ENCODE measurements around the gene CCL7.
"Not testable (repeated sequence)": the region's sequence is repeated elsewhere in the genome, so short reads cannot be mapped to it uniquely, and the experiment has no call there.

Gene CCL7

DNA sequence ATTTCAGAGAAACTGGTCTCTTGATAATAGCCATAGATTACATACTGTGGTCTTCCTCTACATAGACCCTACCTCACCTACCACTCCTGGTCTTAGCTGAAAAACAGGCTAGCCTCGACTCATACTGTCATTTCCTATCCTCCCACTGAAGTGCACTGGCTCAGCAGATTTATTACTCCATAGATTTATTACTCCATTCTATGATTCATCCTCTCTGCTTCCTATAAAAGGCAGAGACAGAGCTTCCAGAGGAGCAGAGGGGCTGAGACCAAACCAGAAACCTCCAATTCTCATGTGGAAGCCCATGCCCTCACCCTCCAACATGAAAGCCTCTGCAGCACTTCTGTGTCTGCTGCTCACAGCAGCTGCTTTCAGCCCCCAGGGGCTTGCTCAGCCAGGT, at the start of gene CCL7:
Gene CCL7, plus strand, starts transcription at position 253 of the 400 bp plus-strand sequence. Its CDS starts 70 bp downstream, at position 323.
- DNase-seq, result no peak

DNA sequence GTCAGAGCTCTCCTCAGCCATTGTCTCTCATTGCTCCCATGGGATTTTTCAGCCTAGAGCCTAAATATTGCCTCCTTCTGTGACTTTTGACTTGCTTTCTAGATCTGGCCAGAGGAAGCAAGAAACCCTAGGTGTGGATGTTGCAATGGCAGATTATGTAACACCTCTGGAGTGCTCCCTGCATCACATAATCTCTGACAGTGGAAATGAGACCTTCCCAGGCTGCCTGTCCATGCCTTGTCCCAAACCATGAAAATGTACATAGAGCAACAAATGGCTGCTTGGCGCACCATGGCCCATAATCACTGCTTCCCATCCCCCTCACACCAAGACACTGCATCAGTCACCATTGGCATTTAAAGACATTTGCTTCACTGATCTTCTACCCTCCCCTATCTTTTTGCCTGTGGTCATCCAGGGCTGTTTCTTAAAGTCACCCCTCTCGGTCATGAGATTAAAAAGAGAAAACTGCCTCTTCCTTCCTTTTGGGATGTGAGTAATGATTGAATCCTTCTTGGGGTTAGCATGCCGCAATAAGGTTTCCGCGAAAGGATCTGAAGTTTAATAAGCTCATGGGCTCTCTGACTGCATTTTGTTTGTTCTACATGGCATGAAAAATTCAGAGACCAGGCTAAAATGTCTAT, 49.1 kb upstream of the CCL7 start:
- DNase-seq, result no peak

DNA sequence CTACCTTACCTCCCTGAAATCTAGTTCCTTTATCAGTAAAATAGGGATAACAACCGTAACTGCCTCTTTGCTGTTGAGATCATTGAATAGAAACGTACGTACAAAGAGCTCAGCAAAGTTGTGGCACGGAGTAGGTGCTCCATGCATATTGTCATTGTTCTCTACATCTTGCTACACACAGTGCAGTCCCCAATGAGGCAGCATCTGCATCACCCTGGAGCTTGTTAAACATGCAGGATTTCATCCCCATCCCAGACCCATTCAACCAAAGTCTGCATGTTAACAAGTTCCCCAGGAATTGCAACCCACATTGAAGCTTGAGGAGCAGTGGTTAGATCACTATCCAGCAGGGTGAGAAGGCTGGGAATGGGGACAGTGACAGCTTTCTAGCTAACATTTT, 48.6 kb upstream of the CCL7 start:
- no peak for DNase-seq

GRCh38 chr17:34222722-34223497, 47.1 kb upstream of the CCL7 start:
- DNase-seq, result no peak

DNA sequence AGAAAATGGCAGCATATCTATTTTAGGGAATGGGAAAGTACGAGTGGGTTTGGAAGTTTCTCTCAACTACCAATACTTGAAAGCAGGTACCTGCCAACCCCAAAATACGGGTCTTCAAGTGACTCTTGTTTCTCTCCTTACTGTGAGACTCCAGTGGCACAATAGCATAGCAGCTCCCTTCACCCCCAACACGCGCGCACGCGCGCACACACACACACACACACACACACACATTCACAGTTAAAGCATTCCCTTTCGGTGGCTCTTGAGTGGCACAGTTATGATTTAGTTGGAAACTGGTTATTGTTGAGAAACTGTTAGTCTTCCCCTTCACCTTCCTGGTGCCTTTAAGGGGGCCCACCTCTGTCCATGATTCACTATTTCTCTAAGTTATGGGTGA, 45.0 kb upstream of the CCL7 start:
- no peak for DNase-seq

DNA sequence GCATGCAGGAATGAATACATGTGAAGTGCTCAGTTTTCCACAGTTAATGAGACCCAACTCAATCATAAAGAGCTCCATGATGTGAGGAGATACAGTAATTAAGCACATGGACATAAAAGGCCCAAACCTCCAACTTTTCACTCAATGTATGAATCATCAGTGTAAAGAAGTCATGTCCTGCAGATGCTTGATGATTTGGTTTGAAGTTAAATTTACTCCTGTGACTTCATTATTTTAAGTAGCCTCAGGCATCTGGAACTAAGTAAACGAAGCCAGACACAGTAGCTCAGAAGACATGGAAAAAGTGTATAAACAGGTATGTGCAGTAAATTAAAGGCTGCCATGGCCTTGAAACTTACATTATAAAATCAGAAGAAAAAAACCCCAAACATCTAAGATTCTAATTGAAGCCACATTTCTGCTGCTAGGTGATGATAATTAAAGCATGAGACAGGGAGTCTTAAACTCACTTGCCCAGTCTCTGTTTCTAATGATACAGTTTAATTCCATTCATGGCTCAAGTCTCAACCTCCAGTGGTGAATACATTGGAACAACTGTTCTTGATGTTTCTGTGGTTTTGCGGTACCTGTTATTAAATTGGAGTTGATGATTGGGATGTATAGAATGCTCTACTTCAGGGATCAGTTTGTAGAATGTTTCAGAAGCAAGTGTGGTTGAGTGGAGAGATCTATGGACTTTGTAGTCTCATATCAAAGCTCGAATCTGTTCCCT, 43.8 kb upstream of the CCL7 start:
- DNase-seq, result no peak

DNA sequence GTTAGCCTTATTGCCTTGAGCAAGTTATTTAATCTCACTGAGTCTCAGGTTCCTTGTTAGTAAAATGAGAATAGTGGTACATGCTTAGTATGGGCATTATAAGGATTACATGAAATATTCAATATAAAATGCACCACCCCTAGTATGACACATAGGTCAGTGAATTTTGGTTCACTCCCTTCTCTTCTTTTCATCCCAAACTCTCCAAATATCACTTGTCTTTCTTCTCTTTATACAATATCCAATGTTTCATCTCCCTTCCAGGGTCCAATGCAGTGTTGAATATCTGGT, 43.3 kb upstream of the CCL7 start:
- DNase-seq, result no peak

DNA sequence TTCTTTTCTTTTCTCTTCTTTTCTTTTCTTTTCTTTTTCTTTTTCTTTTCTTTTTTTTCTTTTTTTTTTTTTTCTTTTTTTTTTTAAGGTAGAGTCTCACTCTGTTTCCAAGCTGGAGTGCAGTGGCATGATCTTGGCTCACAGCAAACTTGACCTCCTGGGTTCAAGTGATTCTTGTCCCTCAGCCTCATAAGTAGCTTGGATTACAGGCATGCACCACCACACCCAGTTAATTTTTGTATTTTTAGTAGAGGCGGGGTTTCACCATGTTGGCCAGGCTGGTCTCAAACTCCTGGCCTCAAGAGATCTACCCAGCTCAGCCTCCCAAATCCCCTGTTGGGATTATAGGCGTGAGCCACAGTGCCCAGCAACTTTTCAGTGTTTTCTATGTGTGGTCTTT, 42.7 kb upstream of the CCL7 start:
- DNase-seq, result not testable (repeated sequence)

DNA sequence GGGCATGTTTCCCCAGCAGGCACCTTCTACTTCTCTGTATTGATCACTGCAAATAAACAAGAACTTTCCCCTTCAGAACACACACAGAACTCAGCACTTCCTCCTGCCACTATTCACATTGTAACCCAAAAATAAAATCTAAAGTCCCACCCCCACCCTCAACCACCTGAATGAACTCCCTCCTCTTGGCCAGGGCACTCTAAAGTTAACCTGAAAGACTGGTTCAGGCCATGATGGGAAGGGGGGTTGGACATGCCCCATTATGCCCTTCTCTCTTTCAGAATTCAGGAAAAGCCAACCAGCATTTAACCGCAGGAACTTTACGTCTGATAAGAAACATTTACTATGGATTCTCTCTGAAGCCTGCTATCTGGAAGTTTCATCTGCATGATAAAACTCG, 42.3 kb upstream of the CCL7 start:
- DNase-seq, result no peak

DNA sequence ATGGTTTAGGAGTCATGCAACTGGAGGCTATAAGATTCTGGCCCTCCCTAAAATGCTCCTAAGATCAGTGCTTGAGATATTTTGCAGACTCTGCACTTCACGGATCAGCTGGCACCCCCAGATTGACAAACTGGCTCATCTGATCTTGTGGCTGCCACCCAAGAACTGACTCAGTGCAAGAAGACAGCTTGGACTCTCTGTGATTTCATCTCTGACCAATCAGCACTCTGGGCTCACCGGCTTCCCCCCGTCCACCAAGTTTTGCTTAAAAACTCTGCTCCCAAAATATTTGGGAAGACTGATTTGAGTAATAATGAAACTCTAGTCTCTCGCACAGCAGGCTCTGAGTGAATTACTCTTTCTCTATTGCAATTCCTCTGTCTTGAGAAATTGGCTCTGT, 41.2 kb upstream of the CCL7 start:
- DNase-seq, result no peak

- DNase-seq, result no peak
Observed at GRCh38 chr17:34230342-34230741, 39.7 kb upstream of the CCL7 start.

GRCh38 chr17:34234616-34235015, 35.4 kb upstream of the CCL7 start:
- no peak for DNase-seq

GRCh38 chr17:34235389-34236028, 34.5 kb upstream of the CCL7 start:
- DNase-seq, result no peak

GRCh38 chr17:34236281-34236892, 33.6 kb upstream of the CCL7 start:
- DNase-seq, result no peak

GRCh38 chr17:34237458-34237857, 32.6 kb upstream of the CCL7 start:
- DNase-seq, result no peak

GRCh38 chr17:34241062-34241461, 29.0 kb upstream of the CCL7 start:
- no peak for DNase-seq

GRCh38 chr17:34242587-34243363, 27.2 kb upstream of the CCL7 start:
- no peak for DNase-seq

GRCh38 chr17:34243364-34244320, 26.4 kb upstream of the CCL7 start:
- no peak for DNase-seq

GRCh38 chr17:34245351-34245905, 24.6 kb upstream of the CCL7 start:
- no peak for DNase-seq

DNA sequence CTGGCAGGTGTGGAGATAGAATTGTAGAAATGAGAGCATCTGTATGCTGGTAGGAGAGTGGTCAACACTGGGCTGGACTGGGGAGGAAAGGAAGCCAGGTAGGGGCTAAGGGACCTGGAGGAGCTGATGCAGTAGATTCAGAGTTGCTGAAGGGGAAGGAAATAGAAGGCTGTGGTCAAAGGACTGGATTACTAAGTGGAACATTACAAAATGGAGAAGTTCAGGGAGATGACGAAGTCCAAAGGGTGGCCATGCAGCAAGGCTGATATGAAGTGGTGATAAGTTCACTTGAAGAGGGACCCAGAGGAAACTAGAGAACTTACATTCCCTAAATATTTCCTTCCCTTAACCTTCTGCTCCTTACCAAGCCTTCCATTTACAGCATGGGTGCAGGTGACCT, 23.6 kb upstream of the CCL7 start:
- no peak for DNase-seq

DNA sequence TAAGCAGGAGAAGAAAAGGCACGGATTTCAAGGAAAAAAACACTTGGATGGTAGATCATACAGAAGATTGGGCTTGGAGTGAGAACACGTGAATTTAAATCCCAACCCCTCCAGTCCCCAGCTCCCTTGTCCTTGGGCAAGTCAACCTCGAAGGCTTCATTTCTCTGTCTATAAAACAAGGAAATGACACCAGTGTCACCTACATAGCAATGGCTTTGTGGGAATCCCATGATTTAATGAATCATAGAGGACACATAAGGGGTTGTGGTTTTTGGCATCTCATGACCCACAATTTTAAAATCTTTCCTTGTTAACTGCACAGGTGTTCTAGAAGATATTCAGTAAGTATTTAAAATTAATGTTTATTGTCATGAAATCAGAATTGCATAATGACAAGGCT, 23.1 kb upstream of the CCL7 start:
- no peak for DNase-seq
